ENCODE data around the gene SUN1. TPM values are rescaled to one million over a fixed set of nuclear protein-coding genes. Genes with fewer than 3 reads are reported as not detected.

SUN1 gene
- total RNA-seq, 1 donor from 2014 or later = 99.9 TPM

- TF ChIP-seq CTCF (conservative IDR thresholded peaks at IDR 0.05) = no peak
- H3K27ac Mint-ChIP-seq (ENCODE audit: unreplicated experiment) = no peak overlapping the region
- H3K4me1 Mint-ChIP-seq = no peaks in the 10 kb centered on the region
- peaks cover 9% of the 10 kb centered on the region for H3K36me3 Mint-ChIP-seq (ENCODE audit: low read depth)
- no peaks in the 10 kb centered on the region for H3K9me3 Mint-ChIP-seq
- no peaks in the 10 kb centered on the region for H3K27me3 Mint-ChIP-seq (ENCODE audit: low read depth)
- no peak for DNase-seq (ENCODE audit: low read depth, low spot score)
- no peak overlapping the region for H3K4me3 Mint-ChIP-seq
Observed at GRCh38 chr7:853366-854117, 21.3 kb downstream of the SUN1 start.

DNA sequence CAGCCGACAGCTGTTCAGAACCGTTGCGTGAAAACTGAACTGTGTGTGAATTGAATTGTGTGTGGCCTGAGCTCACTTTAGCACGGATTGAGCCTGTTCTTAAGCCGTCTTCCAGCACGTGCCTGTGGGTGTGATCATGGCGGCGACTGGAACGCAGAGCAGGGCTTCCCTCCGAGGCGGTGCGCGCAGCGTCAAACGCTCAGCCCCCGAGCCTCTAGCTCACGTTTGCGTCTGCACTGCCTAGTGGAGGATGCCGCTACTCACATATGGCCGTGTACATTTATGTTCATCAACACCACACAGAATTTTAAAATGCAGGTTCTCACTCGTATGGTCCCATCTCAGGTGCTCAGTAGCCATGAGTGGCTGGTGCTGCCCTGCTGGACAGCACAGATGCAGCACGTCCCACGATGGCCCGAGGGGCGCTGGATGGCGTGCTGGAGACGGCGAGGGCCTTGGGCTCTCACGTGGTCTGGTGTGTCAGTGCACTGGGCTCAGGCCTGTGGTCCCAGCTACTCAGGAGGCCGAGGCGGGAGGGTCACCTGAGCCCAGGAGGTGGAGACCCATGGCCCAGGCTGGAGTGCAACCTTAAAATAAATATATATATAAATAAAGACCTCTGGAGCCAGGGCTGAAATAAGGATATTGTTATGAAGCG lies 22.0 kb downstream of the SUN1 start:
- DNase-seq (ENCODE audit: low read depth, low spot score) = no peak
- no peaks in the 10 kb centered on the region for H3K4me1 Mint-ChIP-seq
- no peak overlapping the region for H3K27ac Mint-ChIP-seq (ENCODE audit: unreplicated experiment)
- no peaks in the 10 kb centered on the region for H3K27me3 Mint-ChIP-seq (ENCODE audit: low read depth)
- no peak for TF ChIP-seq CTCF (conservative IDR thresholded peaks at IDR 0.05)
- no peaks in the 10 kb centered on the region for H3K9me3 Mint-ChIP-seq
- no peak overlapping the region for H3K4me3 Mint-ChIP-seq
- peaks cover 6% of the 10 kb centered on the region for H3K36me3 Mint-ChIP-seq (ENCODE audit: low read depth)

- no peaks in the 10 kb centered on the region for H3K9me3 Mint-ChIP-seq
- H3K27me3 Mint-ChIP-seq (ENCODE audit: low read depth) = no peaks in the 10 kb centered on the region
- peaks cover 4% of the 10 kb centered on the region for H3K36me3 Mint-ChIP-seq (ENCODE audit: low read depth)
- DNase-seq (ENCODE audit: low read depth, low spot score) = no peak
- no peak overlapping the region for H3K4me3 Mint-ChIP-seq
- no peak overlapping the region for H3K27ac Mint-ChIP-seq (ENCODE audit: unreplicated experiment)
- H3K4me1 Mint-ChIP-seq = no peaks in the 10 kb centered on the region
- no peak for TF ChIP-seq CTCF (conservative IDR thresholded peaks at IDR 0.05)
Observed at GRCh38 chr7:855686-856369, 23.6 kb downstream of the SUN1 start.

- no peak overlapping the region for H3K27ac Mint-ChIP-seq (ENCODE audit: unreplicated experiment)
- H3K36me3 Mint-ChIP-seq (ENCODE audit: low read depth) = peaks cover 8% of the 10 kb centered on the region
- TF ChIP-seq CTCF (conservative IDR thresholded peaks at IDR 0.05) = no peak
- no peaks in the 10 kb centered on the region for H3K27me3 Mint-ChIP-seq (ENCODE audit: low read depth)
- H3K4me3 Mint-ChIP-seq = no peak overlapping the region
- H3K9me3 Mint-ChIP-seq = no peaks in the 10 kb centered on the region
- DNase-seq (ENCODE audit: low read depth, low spot score) = no peak
- no peaks in the 10 kb centered on the region for H3K4me1 Mint-ChIP-seq
Observed at GRCh38 chr7:856444-857095, 24.3 kb downstream of the SUN1 start.

GRCh38 chr7:857661-858060 lies 25.4 kb downstream of the SUN1 start:
- peaks cover 13% of the 10 kb centered on the region for H3K36me3 Mint-ChIP-seq (ENCODE audit: low read depth)

More at GRCh38 chr7:857661-858060, 25.4 kb downstream of the SUN1 start:
- Mint-ChIP-seq H3K4me3 (no peak overlapping the region), H3K27ac (ENCODE audit: unreplicated experiment) (no peak overlapping the region), H3K9me3 (no peaks in the 10 kb centered on the region), H3K4me1 (no peaks in the 10 kb centered on the region), H3K27me3 (ENCODE audit: low read depth) (no peaks in the 10 kb centered on the region)
- no peak for TF ChIP-seq CTCF (conservative IDR thresholded peaks at IDR 0.05)
- no peak for DNase-seq (ENCODE audit: low read depth, low spot score)
